Hematopoietic multipotent progenitor cell treated with erythropoietin and hydrocortisone succinate and interleukin-3 and kit ligand, for 4 days (in vitro differentiated cells): Measurements from ENCODE around the gene DAPK2.
"Not testable (repeated sequence)": the region's sequence is repeated elsewhere in the genome, so short reads cannot be mapped to it uniquely, and the experiment has no call there.

Source experiments
- DNase-seq: peaks from one replicate; pipeline ENCODE4 v3.0.0-alpha.2; 2015

The DAPK2 gene

GRCh38 chr15:64046421-64047153, at the start of gene DAPK2:
Gene DAPK2, minus strand, starts transcription at chr15:64046485. Its CDS starts 6,224 bp downstream, at chr15:64040261.
- DNase-seq, result peak; percentile 83

- peak; percentile 13 for DNase-seq
Observed at GRCh38 chr15:64095431-64095794, 49.1 kb upstream of the DAPK2 start.

GRCh38 chr15:64093627-64094417, 47.5 kb upstream of the DAPK2 start, which contains the start of gene CIAO2A:
Gene CIAO2A, minus strand, starts transcription at chr15:64093838. Its CDS starts 70 bp downstream, at chr15:64093768.
- peak; percentile 100 for DNase-seq

GRCh38 chr15:64092864-64093626, 46.8 kb upstream of the DAPK2 start:
- peak; percentile 86 for DNase-seq

- DNase-seq, result peak; percentile 38
Observed at GRCh38 chr15:64092075-64092820, 46.0 kb upstream of the DAPK2 start.

- DNase-seq, result peak; percentile 65
Observed at GRCh38 chr15:64090527-64090926, 44.2 kb upstream of the DAPK2 start.

GRCh38 chr15:64089543-64090280, 43.4 kb upstream of the DAPK2 start:
- DNase-seq, result peak; percentile 57

GRCh38 chr15:64082757-64083156, 36.5 kb upstream of the DAPK2 start:
- DNase-seq, result no peak

GRCh38 chr15:64073496-64073895, 27.2 kb upstream of the DAPK2 start:
- not testable (repeated sequence) for DNase-seq

GRCh38 chr15:64072812-64073211, 26.5 kb upstream of the DAPK2 start:
- DNase-seq, result no peak

GRCh38 chr15:64071931-64072765, 25.9 kb upstream of the DAPK2 start:
- DNase-seq, result no peak

GRCh38 chr15:64070965-64071851, 24.9 kb upstream of the DAPK2 start:
- DNase-seq, result no peak

- DNase-seq, result no peak
Observed at GRCh38 chr15:64070106-64070505, 23.8 kb upstream of the DAPK2 start.

GRCh38 chr15:64068133-64068532, 21.8 kb upstream of the DAPK2 start:
- DNase-seq, result no peak

- DNase-seq, result peak; percentile 87
Observed at GRCh38 chr15:64067564-64068030, 21.3 kb upstream of the DAPK2 start.

GRCh38 chr15:64066451-64066850, 20.2 kb upstream of the DAPK2 start:
- no peak for DNase-seq

GRCh38 chr15:64060716-64061115, 14.4 kb upstream of the DAPK2 start:
- DNase-seq, result no peak

- DNase-seq, result peak; percentile 66
Observed at GRCh38 chr15:64059104-64059503, 12.8 kb upstream of the DAPK2 start.

- no peak for DNase-seq
Observed at GRCh38 chr15:64058279-64058678, 12.0 kb upstream of the DAPK2 start.

- DNase-seq, result not testable (repeated sequence)
Observed at GRCh38 chr15:64053674-64054073, 7.4 kb upstream of the DAPK2 start.
